DND-41 (cell line): ENCODE data around the gene SMURF1.

ENCODE experiments used
- ATAC-seq: fragments of 200-7000 bp; cut with Tn5 transposase; 3 replicates; pipeline ENCODE4 v1.9.1; 2021; ENCODE audit warnings: low read depth; ENCODE audit not compliant: insufficient read depth
- DNase-seq: peaks from one replicate; pipeline ENCODE4 v3.0.0-alpha.2; 2020
- H2AFZ ChIP-seq: 2 replicates; pipeline ENCODE4 v1.6.0; 2012; ENCODE audit warnings: low read depth, low read length
- H3K27ac ChIP-seq: 2 replicates; pipeline ENCODE4 v1.5.1; 2012; ENCODE audit warnings: low read length, inconsistent platforms
- H3K27me3 ChIP-seq: fragments of 200-600 bp; sonication (generic); 2 replicates; pipeline ENCODE4 v1.6.0; 2012; ENCODE audit warnings: low read length, mild to moderate bottlenecking, inconsistent platforms; ENCODE audit not compliant: insufficient read depth, poor library complexity
- H3K36me3 ChIP-seq: 2 replicates; pipeline ENCODE4 v1.5.1; 2012; ENCODE audit warnings: low read length, inconsistent platforms; ENCODE audit not compliant: insufficient read depth
- H3K4me1 ChIP-seq: 2 replicates; pipeline ENCODE4 v1.5.1; 2012; ENCODE audit warnings: mild to moderate bottlenecking, low read length; ENCODE audit not compliant: insufficient read depth
- H3K4me2 ChIP-seq: 2 replicates; pipeline ENCODE4 v1.6.0; 2012; ENCODE audit warnings: mild to moderate bottlenecking, moderate library complexity, low read length, inconsistent platforms; ENCODE audit not compliant: insufficient read depth
- H3K4me3 ChIP-seq, 2 experiments: fragments of 200-600 bp in 1 of 2; shearing (Covaris generic) in 1 of 2; 2 replicates each; pipeline ENCODE4 v1.5.1; 2012 to 2016; ENCODE audit warnings: inconsistent platforms in 2 of 2, low read length in 2 of 2, mild to moderate bottlenecking in 2 of 2, low read depth in 1 of 2, moderate library complexity in 1 of 2
- H3K79me2 ChIP-seq: 2 replicates; pipeline ENCODE4 v1.6.0; 2012; ENCODE audit warnings: low read length, inconsistent platforms; ENCODE audit not compliant: insufficient read depth
- H3K9ac ChIP-seq: 2 replicates; pipeline ENCODE4 v1.6.0; 2012; ENCODE audit warnings: low read depth, mild to moderate bottlenecking, inconsistent platforms, low read length, moderate library complexity
- H3K9me3 ChIP-seq: 2 replicates; pipeline ENCODE4 v1.5.1; 2012; ENCODE audit warnings: low read length, moderate library complexity, mild to moderate bottlenecking, inconsistent platforms; ENCODE audit not compliant: insufficient read depth, severe bottlenecking
- H4K20me1 ChIP-seq: 2 replicates; pipeline ENCODE4 v1.6.0; 2012; ENCODE audit warnings: low read length; ENCODE audit not compliant: insufficient read depth
- CTCF ChIP-seq: IDR thresholded peaks from 2 replicates; pipeline ENCODE4 v1.5.1; 2012; ENCODE audit warnings: borderline replicate concordance, low read length, moderate library complexity, mild to moderate bottlenecking; ENCODE audit not compliant: poor library complexity, severe bottlenecking; ENCODE audit errors: extremely low read depth
- EZH2 ChIP-seq: IDR thresholded peaks from 3 replicates; pipeline ENCODE4 v1.6.1; 2012; ENCODE audit warnings: borderline replicate concordance, low read depth, mild to moderate bottlenecking, moderate library complexity, low read length, inconsistent platforms; ENCODE audit not compliant: severe bottlenecking

SMURF1 gene

GRCh38 chr7:99006739-99007424 is 137.0 kb downstream of the SMURF1 start:
- H3K36me3 ChIP-seq: peaks cover 90% of the 10 kb centered on the region
- DNase-seq (no peak), ATAC-seq (no peak)
- no peak overlapping the region for H3K4me3 ChIP-seq
- H3K4me2 ChIP-seq: no peak overlapping the region
- no peaks in the 10 kb centered on the region for H3K27me3 ChIP-seq
- no peaks in the 10 kb centered on the region for H3K79me2 ChIP-seq
- H3K9ac ChIP-seq: no peak overlapping the region
- H2AFZ ChIP-seq: no peak overlapping the region
- TF ChIP-seq EZH2 (no peak), CTCF (no peak)
- no peak overlapping the region for H3K27ac ChIP-seq
- H3K9me3 ChIP-seq: no peaks in the 10 kb centered on the region
- H4K20me1 ChIP-seq: 0 out of 2 replicates have a peak, but pooled peaks cover 8% of the 10 kb centered on the region
- H3K4me1 ChIP-seq: no peaks in the 10 kb centered on the region

GRCh38 chr7:99005776-99006175 is 138.1 kb downstream of the SMURF1 start:
- TF ChIP-seq EZH2 (no peak), CTCF (no peak)
- H3K27ac ChIP-seq: no peak overlapping the region
- H3K9ac ChIP-seq: no peak overlapping the region
- H3K4me1 ChIP-seq: no peaks in the 10 kb centered on the region
- no peaks in the 10 kb centered on the region for H3K9me3 ChIP-seq
- DNase-seq (no peak), ATAC-seq (no peak)
- no peaks in the 10 kb centered on the region for H3K27me3 ChIP-seq
- no peaks in the 10 kb centered on the region for H3K79me2 ChIP-seq
- H3K4me2 ChIP-seq: no peak overlapping the region
- H2AFZ ChIP-seq: no peak overlapping the region
- no peak overlapping the region for H3K4me3 ChIP-seq
- peaks cover 90% of the 10 kb centered on the region for H3K36me3 ChIP-seq
- H4K20me1 ChIP-seq: 0 out of 2 replicates have a peak, but pooled peaks cover 8% of the 10 kb centered on the region

- no peak overlapping the region for H2AFZ ChIP-seq
- H3K9me3 ChIP-seq: no peaks in the 10 kb centered on the region
- no peak overlapping the region for H3K4me2 ChIP-seq
- H3K79me2 ChIP-seq: no peaks in the 10 kb centered on the region
- no peaks in the 10 kb centered on the region for H3K4me1 ChIP-seq
- no peak for DNase-seq
- H3K4me3 ChIP-seq: no peak overlapping the region
- no peak overlapping the region for H3K27ac ChIP-seq
- ATAC-seq: no peak
- no peak overlapping the region for H3K9ac ChIP-seq
- peaks cover 91% of the 10 kb centered on the region for H3K36me3 ChIP-seq
- no peak for TF ChIP-seq EZH2
- no peak for TF ChIP-seq CTCF
- no peaks in the 10 kb centered on the region for H3K27me3 ChIP-seq
- H4K20me1 ChIP-seq: peaks cover 8% of the 10 kb centered on the region; the same call in 1 of the 2 replicates
Observed at GRCh38 chr7:99004781-99005500, 139.0 kb downstream of the SMURF1 start.
